ENCODE measurements around the gene PSEN2.
"Not testable (repeated sequence)": the region's sequence is repeated elsewhere in the genome, so short reads cannot be mapped to it uniquely, and the experiment has no call there.

The PSEN2 gene

GRCh38 chr1:226912587-226913176, 42.3 kb downstream of the PSEN2 start:
- H3K4me3 Mint-ChIP-seq, result no peak overlapping the region
- no peak overlapping the region for H3K27ac Mint-ChIP-seq
- no peaks in the 10 kb centered on the region for H3K27me3 Mint-ChIP-seq
- peak; percentile 84 for ATAC-seq
- DNase-seq, result peak; percentile 44 to 57
- H3K4me1 Mint-ChIP-seq, result no peaks in the 10 kb centered on the region
- no peaks in the 10 kb centered on the region for H3K9me3 Mint-ChIP-seq

DNA sequence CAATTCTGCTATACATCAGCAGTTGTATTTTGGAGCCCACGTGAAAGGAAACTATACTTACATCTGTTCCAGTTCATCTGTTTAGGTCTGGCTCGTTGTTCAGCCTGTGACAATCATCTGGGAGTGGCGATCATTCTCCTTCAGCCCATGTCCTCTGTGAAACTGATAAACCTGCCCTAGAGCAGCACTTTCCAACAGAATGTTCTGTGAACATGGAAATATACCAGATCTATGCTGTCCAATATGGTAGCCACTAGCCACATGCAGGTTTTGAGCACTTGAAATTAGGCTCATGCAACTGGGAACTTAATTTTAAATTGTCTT, 45.2 kb downstream of the PSEN2 start:
- Mint-ChIP-seq H3K27me3 (no peaks in the 10 kb centered on the region), H3K4me3 (no peak overlapping the region), H3K4me1 (no peaks in the 10 kb centered on the region), H3K9me3 (no peaks in the 10 kb centered on the region), H3K27ac (no peak overlapping the region)
- DNase-seq (no peak), ATAC-seq (no peak)

GRCh38 chr1:226916497-226916896, 46.1 kb downstream of the PSEN2 start:
- ATAC-seq, result no peak
- no peaks in the 10 kb centered on the region for H3K4me1 Mint-ChIP-seq
- H3K4me3 Mint-ChIP-seq, result no peak overlapping the region
- no peak overlapping the region for H3K27ac Mint-ChIP-seq
- no peaks in the 10 kb centered on the region for H3K9me3 Mint-ChIP-seq
- DNase-seq, result no peak
- no peaks in the 10 kb centered on the region for H3K27me3 Mint-ChIP-seq

GRCh38 chr1:226919587-226919986, 49.2 kb downstream of the PSEN2 start:
- ATAC-seq, result no peak
- no peaks in the 10 kb centered on the region for H3K9me3 Mint-ChIP-seq
- no peak overlapping the region for H3K27ac Mint-ChIP-seq
- H3K4me3 Mint-ChIP-seq, result no peak overlapping the region
- DNase-seq, result no peak
- no peaks in the 10 kb centered on the region for H3K4me1 Mint-ChIP-seq
- H3K27me3 Mint-ChIP-seq, result no peaks in the 10 kb centered on the region

GRCh38 chr1:226919995-226920394, 49.6 kb downstream of the PSEN2 start:
- no peaks in the 10 kb centered on the region for H3K4me1 Mint-ChIP-seq
- ATAC-seq (no peak), DNase-seq (no peak)
- H3K4me3 Mint-ChIP-seq, result no peak overlapping the region
- H3K27ac Mint-ChIP-seq, result peak overlapping the region in 1 of 2 donors; percentile 44
- H3K27me3 Mint-ChIP-seq, result no peaks in the 10 kb centered on the region
- H3K9me3 Mint-ChIP-seq, result no peaks in the 10 kb centered on the region

GRCh38 chr1:226920446-226920894, 50.1 kb downstream of the PSEN2 start:
- Mint-ChIP-seq H3K9me3 (no peaks in the 10 kb centered on the region), H3K27ac (no peak overlapping the region), H3K4me3 (no peak overlapping the region), H3K4me1 (no peaks in the 10 kb centered on the region), H3K27me3 (no peaks in the 10 kb centered on the region)
- no peak for DNase-seq
- ATAC-seq, result no peak

GRCh38 chr1:226921504-226921903, 51.1 kb downstream of the PSEN2 start:
- no peak for DNase-seq
- Mint-ChIP-seq H3K27ac (no peak overlapping the region), H3K4me1 (no peaks in the 10 kb centered on the region), H3K9me3 (no peaks in the 10 kb centered on the region), H3K4me3 (no peak overlapping the region), H3K27me3 (peaks cover 2% of the 10 kb centered on the region)
- ATAC-seq, result no peak

GRCh38 chr1:226929260-226930111, 59.1 kb downstream of the PSEN2 start:
- H3K9me3 Mint-ChIP-seq, H3K27me3 Mint-ChIP-seq, H3K4me3 Mint-ChIP-seq, H3K27ac Mint-ChIP-seq, DNase-seq, ATAC-seq, H3K4me1 Mint-ChIP-seq: not testable (repeated sequence)

DNA sequence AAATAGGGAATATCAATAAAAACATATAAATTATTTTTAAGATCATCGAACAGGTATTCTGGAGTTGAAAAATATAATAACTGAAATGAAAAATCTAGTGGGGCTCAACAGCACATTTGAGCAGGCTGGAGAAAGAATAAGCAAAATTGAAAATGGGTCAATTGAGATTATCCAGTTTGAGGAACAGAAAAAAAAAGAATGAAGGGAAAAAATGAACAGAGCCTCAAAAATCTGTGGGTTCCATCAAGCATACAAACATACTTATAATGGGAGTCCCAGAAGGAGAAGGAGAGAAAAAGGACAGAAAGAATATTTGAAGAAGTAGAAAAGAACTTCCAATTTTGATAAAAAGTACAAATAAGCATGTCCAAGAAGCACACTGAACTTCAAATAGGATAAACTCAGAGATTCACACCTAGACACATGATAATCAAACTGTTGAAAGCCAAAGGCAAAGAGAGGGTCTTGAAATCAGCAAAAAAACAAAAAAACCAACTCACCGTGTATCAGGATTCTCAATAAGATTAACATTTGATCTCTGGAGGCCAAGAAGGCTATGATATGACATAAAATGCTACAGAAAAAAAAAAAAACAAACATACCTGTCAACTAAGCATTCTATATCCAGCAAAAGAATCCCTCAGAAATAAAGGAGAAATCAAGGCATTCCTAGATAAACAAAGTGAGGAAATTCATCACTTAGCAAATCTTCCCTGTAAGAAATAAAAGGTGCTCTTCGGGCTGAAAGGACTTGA, 64.2 kb downstream of the PSEN2 start:
- ATAC-seq (no peak), DNase-seq (no peak)
- no peak overlapping the region for H3K4me3 Mint-ChIP-seq
- H3K4me1 Mint-ChIP-seq, result peaks cover 24% of the 10 kb centered on the region
- H3K9me3 Mint-ChIP-seq, result peaks cover 16 to 17% of the 10 kb centered on the region in 2 donors
- H3K27ac Mint-ChIP-seq, result no peak overlapping the region
- H3K27me3 Mint-ChIP-seq, result no peaks in the 10 kb centered on the region

DNA sequence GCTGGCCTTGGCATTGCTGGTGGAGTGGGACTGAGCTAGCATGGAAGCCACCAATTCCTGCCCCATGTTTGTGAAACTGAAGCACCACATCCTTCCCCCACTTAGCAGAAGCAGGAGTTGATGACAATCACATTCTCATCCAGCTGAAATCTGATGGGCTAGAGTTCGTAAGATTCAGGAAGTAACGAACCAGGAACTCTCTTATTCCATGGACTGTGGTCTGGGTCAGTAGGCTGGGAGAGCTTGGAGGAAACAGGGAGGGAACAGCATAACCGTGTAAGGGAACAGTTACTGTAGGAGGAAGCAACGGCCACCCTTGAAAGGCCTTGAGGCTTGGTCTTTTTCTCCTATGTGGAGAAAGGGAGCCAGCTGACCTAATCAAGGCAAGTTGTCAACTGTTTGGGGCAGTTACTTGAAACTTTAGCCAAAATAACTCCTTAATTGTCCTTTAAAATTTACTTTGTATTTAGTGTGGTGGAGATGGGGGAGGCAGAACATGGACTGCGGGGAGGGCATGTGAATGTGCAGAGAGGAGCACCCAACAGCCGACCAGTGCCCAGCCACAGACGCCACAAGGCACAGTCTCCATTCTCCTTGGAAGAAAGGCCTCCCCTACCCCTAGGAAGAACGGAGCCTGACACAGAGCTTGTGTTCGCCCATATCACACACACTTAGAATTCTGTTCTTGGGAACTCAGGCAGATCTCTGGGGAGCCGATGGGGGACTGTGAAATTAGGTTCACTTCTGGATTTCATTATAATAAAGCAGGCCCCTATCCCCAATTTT, 67.7 kb downstream of the PSEN2 start:
- H3K27me3 Mint-ChIP-seq, result no peaks in the 10 kb centered on the region
- peaks cover 16 to 17% of the 10 kb centered on the region in 2 donors for H3K9me3 Mint-ChIP-seq
- ATAC-seq, result no peak
- peaks cover 44% of the 10 kb centered on the region for H3K4me1 Mint-ChIP-seq
- H3K27ac Mint-ChIP-seq, result peak overlapping the region; percentile 29 to 99
- H3K4me3 Mint-ChIP-seq, result peak overlapping the region; percentile 93 to 96
- DNase-seq, result no peak

DNA sequence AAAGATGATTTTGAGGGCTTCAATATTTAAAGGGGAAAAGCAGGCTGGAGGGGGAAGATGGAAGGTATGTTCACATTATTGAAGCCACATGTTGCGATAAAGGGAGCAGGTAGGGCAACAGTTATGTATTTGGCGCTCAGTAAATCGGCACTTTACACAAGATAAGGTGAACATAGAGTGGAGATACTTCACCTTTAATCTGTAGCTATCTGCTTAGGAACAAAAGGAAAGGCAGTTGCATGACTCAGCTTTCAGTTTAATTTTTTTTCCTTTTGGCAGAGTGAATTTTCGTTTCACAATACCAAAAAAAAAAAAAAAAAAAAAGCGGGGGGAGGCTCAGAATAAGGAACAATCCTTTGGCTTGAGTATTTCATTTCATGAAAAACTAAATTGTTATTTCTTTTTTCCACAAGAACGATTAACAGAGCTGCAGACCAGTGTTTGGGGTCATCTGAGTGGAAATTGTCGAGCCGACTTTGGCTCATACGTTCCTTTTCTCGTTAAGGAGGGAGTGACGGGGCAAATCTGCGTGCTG, 68.6 kb downstream of the PSEN2 start:
- DNase-seq (no peak), ATAC-seq (no peak)
- Mint-ChIP-seq H3K4me1 (peaks cover 52% of the 10 kb centered on the region), H3K9me3 (peaks cover 16 to 17% of the 10 kb centered on the region in 2 donors), H3K4me3 (peak overlapping the region; percentile 93 to 96), H3K27me3 (no peaks in the 10 kb centered on the region), H3K27ac (peak overlapping the region; percentile 98 to 99)

GRCh38 chr1:226939438-226940028, 69.1 kb downstream of the PSEN2 start:
- no peak for DNase-seq
- Mint-ChIP-seq H3K27me3 (no peaks in the 10 kb centered on the region), H3K4me1 (peaks cover 58% of the 10 kb centered on the region), H3K27ac (peak overlapping the region; percentile 98 to 99), H3K9me3 (peaks cover 12 to 13% of the 10 kb centered on the region in 2 donors), H3K4me3 (peak overlapping the region; percentile 93 to 96)
- ATAC-seq, result peak; percentile 53

DNA sequence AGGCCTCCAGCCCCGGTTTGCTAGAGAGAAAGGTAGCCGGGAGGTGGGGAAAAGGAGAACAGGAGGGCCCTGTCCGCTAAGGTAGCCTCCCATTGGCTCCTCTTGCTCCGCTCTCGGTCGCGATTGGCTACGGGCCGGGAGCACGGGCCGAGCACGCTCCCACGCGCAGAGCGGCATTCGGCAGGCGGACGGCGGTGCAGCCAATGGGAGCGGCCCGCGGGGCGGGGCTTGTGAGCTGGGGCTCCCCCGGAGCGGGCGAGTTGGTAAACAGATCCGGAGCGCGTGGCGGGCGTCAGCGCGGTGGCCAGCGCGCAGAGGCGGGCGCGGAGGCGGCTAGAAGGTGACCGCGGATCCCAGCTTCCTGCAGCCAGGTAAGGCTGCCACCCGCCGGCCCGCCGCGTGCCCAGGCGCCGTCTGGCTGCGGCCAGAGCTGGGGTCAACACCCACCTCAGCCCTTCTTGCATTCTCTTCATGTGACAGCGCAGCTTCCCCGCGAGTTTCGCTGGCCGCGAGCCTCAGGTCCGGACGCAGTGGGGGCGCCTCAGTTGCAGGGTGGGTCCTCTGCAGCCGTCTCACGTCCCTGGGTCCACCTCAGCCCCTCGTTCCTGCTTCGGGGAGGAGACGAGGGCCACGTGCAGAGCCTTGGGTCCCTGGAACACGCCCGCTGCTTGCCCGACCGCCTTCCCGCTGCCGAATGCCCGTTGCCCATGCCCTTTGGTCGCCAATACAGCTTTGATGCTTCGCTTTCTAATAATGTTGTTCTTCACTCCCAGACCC, 69.8 kb downstream of the PSEN2 start, which contains the start of gene COQ8A:
TSS of gene COQ8A (plus strand) at position 266 of the 777 bp plus-strand sequence. CDS start 21,092 bp downstream, outside the sequence.
- H3K4me3 Mint-ChIP-seq, result peak within 1 kb of the TSS; percentile 93 to 96
- H3K4me1 Mint-ChIP-seq, result peaks cover 65% of the 10 kb centered on the region
- no peaks in the 10 kb centered on the region for H3K27me3 Mint-ChIP-seq
- peaks cover 5 to 6% of the 10 kb centered on the region in 2 donors for H3K9me3 Mint-ChIP-seq
- DNase-seq (peak; percentile 99 to 100), ATAC-seq (peak; percentile 95)
- H3K27ac Mint-ChIP-seq, result peak within 1 kb of the TSS; percentile 98 to 99

DNA sequence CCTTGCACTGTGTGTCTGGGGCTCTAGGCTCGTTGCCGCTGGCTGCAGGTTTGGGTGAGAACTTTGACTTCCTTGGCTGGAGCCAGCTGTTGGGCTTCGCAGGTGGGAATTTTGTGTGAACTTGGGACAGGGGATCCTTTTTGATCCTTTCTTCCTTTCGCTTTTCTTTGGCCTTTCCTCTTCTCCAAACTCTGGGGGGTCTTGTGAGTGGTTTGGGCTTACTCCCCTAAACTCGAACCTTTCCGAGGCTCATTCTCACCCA, 70.3 kb downstream of the PSEN2 start:
- Mint-ChIP-seq H3K9me3 (peaks cover 0 to under 1% of the 10 kb centered on the region in 2 donors), H3K4me3 (peak overlapping the region; percentile 93 to 96), H3K4me1 (peaks cover 67% of the 10 kb centered on the region), H3K27me3 (no peaks in the 10 kb centered on the region), H3K27ac (peak overlapping the region; percentile 85 to 98)
- ATAC-seq (no peak), DNase-seq (no peak)
